ENCODE data around the gene ARRDC5.
A peak's percentile ranks its signal among the peaks of the same experiment; 100 is the strongest.

The ARRDC5 gene

GRCh38 chr19:4914736-4915501 is 12.2 kb upstream of the ARRDC5 start:
- Histone ChIP-seq H3K36me3 (ENCODE audit: control insufficient read depth in 1 of 2, insufficient read depth in 2 of 2, low read depth in 1 of 2, low read length in 2 of 2) (peaks cover 0 to 10% of the 10 kb centered on the region in 2 experiments), H3K4ac (ENCODE audit: low read depth in 1 of 2, low read length in 2 of 2) (peak overlapping the region; percentile 14 to 61), H3K27ac (ENCODE audit: low read length, poor library complexity, severe bottlenecking) (peak overlapping the region; percentile 76), H2BK5ac (ENCODE audit: low read depth, low read length, poor library complexity, severe bottlenecking) (peak overlapping the region; percentile 60), H3K4me2 (ENCODE audit: low read length, poor library complexity, severe bottlenecking) (peak overlapping the region; percentile 30), H2BK120ac (ENCODE audit: low read depth, low read length) (no peak overlapping the region), H3K27me3 (ENCODE audit: control insufficient read depth in 1 of 2, insufficient read depth in 1 of 2, low read length in 2 of 2) (no peaks in the 10 kb centered on the region), H3K79me1 (replicated peaks; ENCODE audit: low read length, poor library complexity, severe bottlenecking) (no peaks in the 10 kb centered on the region), H3K9ac (ENCODE audit: low read length) (peak overlapping the region; percentile 60), H4K8ac (ENCODE audit: low read length) (peak overlapping the region; percentile 83), H4K91ac (ENCODE audit: low read length) (peak overlapping the region; percentile 81), H3K4me1 (ENCODE audit: control insufficient read depth, insufficient read depth, low read depth, low read length) (peaks cover 37% of the 10 kb centered on the region), H2BK15ac (ENCODE audit: low read depth, poor library complexity, severe bottlenecking) (no peak overlapping the region), H2AK5ac (ENCODE audit: low read length, severe bottlenecking) (peak overlapping the region; percentile 2), H2BK12ac (ENCODE audit: low read length in 2 of 2) (peak overlapping the region; percentile 84 to 95), H3K18ac (ENCODE audit: low read depth in 1 of 2, low read length in 2 of 2) (peak overlapping the region; percentile 84), H3K23ac (ENCODE audit: low read length in 2 of 2) (no peak overlapping the region), H3K9me3 (ENCODE audit: control insufficient read depth, low read length) (no peaks in the 10 kb centered on the region), H3K4me3 (ENCODE audit: insufficient read depth in 1 of 2, low read depth in 1 of 2, low read length in 2 of 2) (peak overlapping the region in 1 of 2 experiments; percentile 2), H2AFZ (ENCODE audit: low read depth, low read length) (peak overlapping the region; percentile 43), H3K14ac (ENCODE audit: low read length in 2 of 2) (peak overlapping the region in 1 of 2 experiments; percentile 8)
- peak; percentile 82 for DNase-seq
- 48% methylated on average over 23 of the region's 23 CpGs for WGBS

- Histone ChIP-seq H3K4me1 (ENCODE audit: control insufficient read depth, insufficient read depth, low read depth, low read length) (peaks cover 40% of the 10 kb centered on the region), H3K27ac (ENCODE audit: low read length, poor library complexity, severe bottlenecking) (peak overlapping the region; percentile 76), H3K9ac (ENCODE audit: low read length) (no peak overlapping the region), H2BK12ac (ENCODE audit: low read length in 2 of 2) (peak overlapping the region; percentile 4 to 93), H3K79me1 (replicated peaks; ENCODE audit: low read length, poor library complexity, severe bottlenecking) (no peaks in the 10 kb centered on the region), H3K36me3 (ENCODE audit: control insufficient read depth in 1 of 2, insufficient read depth in 2 of 2, low read depth in 1 of 2, low read length in 2 of 2) (peaks cover 0 to 10% of the 10 kb centered on the region in 2 experiments), H4K8ac (ENCODE audit: low read length) (peak overlapping the region; percentile 1), H3K4me2 (ENCODE audit: low read length, poor library complexity, severe bottlenecking) (no peak overlapping the region), H3K4ac (ENCODE audit: low read depth in 1 of 2, low read length in 2 of 2) (peak overlapping the region in 1 of 2 experiments; percentile 24), H4K91ac (ENCODE audit: low read length) (peak overlapping the region; percentile 5), H2BK15ac (ENCODE audit: low read depth, poor library complexity, severe bottlenecking) (peak overlapping the region; percentile 26), H2AK5ac (ENCODE audit: low read length, severe bottlenecking) (peak overlapping the region; percentile 40), H2BK5ac (ENCODE audit: low read depth, low read length, poor library complexity, severe bottlenecking) (peak overlapping the region; percentile 60), H3K9me3 (ENCODE audit: control insufficient read depth, low read length) (no peaks in the 10 kb centered on the region), H3K23ac (ENCODE audit: low read length in 2 of 2) (no peak overlapping the region), H3K14ac (ENCODE audit: low read length in 2 of 2) (no peak overlapping the region), H2BK120ac (ENCODE audit: low read depth, low read length) (no peak overlapping the region), H3K27me3 (ENCODE audit: control insufficient read depth in 1 of 2, insufficient read depth in 1 of 2, low read length in 2 of 2) (no peaks in the 10 kb centered on the region), H3K4me3 (ENCODE audit: insufficient read depth in 1 of 2, low read depth in 1 of 2, low read length in 2 of 2) (no peak overlapping the region), H2AFZ (ENCODE audit: low read depth, low read length) (no peak overlapping the region), H3K18ac (ENCODE audit: low read depth in 1 of 2, low read length in 2 of 2) (peak overlapping the region in 1 of 2 experiments; percentile 84)
- peak; percentile 32 for DNase-seq
- 90% methylated on average over 19 of the region's 24 CpGs for WGBS
These were observed 11.5 kb upstream of the ARRDC5 start for GRCh38 chr19:4913996-4914735.

GRCh38 chr19:4911786-4912672 is 9.3 kb upstream of the ARRDC5 start:
- no peak overlapping the region for H3K23ac ChIP-seq (ENCODE audit: low read length in 2 of 2)
- WGBS = 17% methylated on average over 29 of the region's 29 CpGs
- H3K14ac ChIP-seq (ENCODE audit: low read length in 2 of 2) = no peak overlapping the region
- H3K4me2 ChIP-seq (ENCODE audit: low read length, poor library complexity, severe bottlenecking) = peak overlapping the region; percentile 74
- peaks cover 47% of the 10 kb centered on the region for H3K4me1 ChIP-seq (ENCODE audit: control insufficient read depth, insufficient read depth, low read depth, low read length)
- H2AK5ac ChIP-seq (ENCODE audit: low read length, severe bottlenecking) = peak overlapping the region; percentile 25
- no peaks in the 10 kb centered on the region for H3K79me1 ChIP-seq (replicated peaks; ENCODE audit: low read length, poor library complexity, severe bottlenecking)
- H3K18ac ChIP-seq (ENCODE audit: low read depth in 1 of 2, low read length in 2 of 2) = peak overlapping the region; percentile 52 to 58
- no peak overlapping the region for H2AFZ ChIP-seq (ENCODE audit: low read depth, low read length)
- H2BK120ac ChIP-seq (ENCODE audit: low read depth, low read length) = peak overlapping the region; percentile 84
- DNase-seq = peak; percentile 99
- H3K4ac ChIP-seq (ENCODE audit: low read depth in 1 of 2, low read length in 2 of 2) = peak overlapping the region; percentile 10 to 97
- H2BK15ac ChIP-seq (ENCODE audit: low read depth, poor library complexity, severe bottlenecking) = peak overlapping the region; percentile 26
- H4K8ac ChIP-seq (ENCODE audit: low read length) = peak overlapping the region; percentile 3
- peak overlapping the region; percentile 91 for H4K91ac ChIP-seq (ENCODE audit: low read length)
- peaks cover 0 to 3% of the 10 kb centered on the region in 2 experiments for H3K27me3 ChIP-seq (ENCODE audit: control insufficient read depth in 1 of 2, insufficient read depth in 1 of 2, low read length in 2 of 2)
- peak overlapping the region; percentile 75 for H2BK5ac ChIP-seq (ENCODE audit: low read depth, low read length, poor library complexity, severe bottlenecking)
- H3K36me3 ChIP-seq (ENCODE audit: control insufficient read depth in 1 of 2, insufficient read depth in 2 of 2, low read depth in 1 of 2, low read length in 2 of 2) = peaks cover 0 to 10% of the 10 kb centered on the region in 2 experiments
- peak overlapping the region in 1 of 2 experiments; percentile 12 for H2BK12ac ChIP-seq (ENCODE audit: low read length in 2 of 2)
- H3K27ac ChIP-seq (ENCODE audit: low read length, poor library complexity, severe bottlenecking) = peak overlapping the region; percentile 90
- peak overlapping the region; percentile 18 to 77 for H3K4me3 ChIP-seq (ENCODE audit: insufficient read depth in 1 of 2, low read depth in 1 of 2, low read length in 2 of 2)
- peak overlapping the region; percentile 84 for H3K9ac ChIP-seq (ENCODE audit: low read length)
- H3K9me3 ChIP-seq (ENCODE audit: control insufficient read depth, low read length) = no peaks in the 10 kb centered on the region
